ENCODE results near the gene DNAJA4. TPM values are rescaled to one million over a fixed set of nuclear protein-coding genes. Genes with fewer than 3 reads are reported as not detected.

Gene DNAJA4
- total RNA-seq, 2 experiments from 2014 or later: not detected

DNA sequence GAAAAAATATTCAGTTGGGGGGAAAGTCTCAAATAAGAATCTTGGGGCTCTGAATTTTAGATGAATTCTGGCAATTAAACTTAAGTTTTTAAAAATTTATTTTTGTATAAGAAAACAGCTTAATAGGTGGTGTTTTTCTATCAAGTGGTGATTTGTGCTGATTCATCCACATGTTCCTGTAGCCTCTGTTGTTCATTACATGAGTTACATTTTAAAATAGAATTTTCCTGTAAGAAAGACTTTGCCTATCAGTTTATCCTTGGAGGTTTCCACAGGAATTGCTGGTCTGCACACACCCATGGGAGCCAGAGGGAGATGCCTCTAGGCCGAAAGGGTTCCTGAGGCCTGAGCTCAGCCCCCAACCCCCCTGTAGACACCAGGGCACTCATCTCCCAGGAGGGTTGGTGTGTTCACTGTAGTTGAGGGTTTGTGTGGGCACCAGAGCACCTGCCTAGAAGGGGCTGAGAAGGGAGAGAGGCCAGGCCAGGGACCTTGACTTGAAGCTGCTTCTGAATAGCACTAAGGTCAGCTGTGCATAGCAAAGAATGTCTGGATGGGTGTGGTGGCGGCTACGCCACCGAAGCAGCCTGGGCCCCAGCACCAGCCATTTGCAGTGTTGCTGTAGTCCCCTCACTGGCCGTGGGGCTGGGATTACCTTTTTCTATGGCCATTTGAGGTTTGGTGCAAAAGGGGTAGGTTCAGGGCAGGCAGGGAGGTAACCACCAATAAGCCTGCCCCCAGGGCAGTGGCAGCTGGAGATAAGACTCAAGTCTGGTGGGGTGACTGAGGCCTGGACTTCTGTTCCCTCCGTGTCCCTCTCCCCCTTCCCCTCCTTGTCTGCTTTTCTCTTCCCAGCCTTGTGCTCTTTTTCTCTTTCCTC lies 11.9 kb downstream of the DNAJA4 start:
- Histone ChIP-seq H3K27ac (ENCODE audit: low read depth, low read length, poor library complexity, severe bottlenecking) (no peak overlapping the region), H3K9me3 (ENCODE audit: low read length) (no peaks in the 10 kb centered on the region), H3K9me2 (ENCODE audit: insufficient read depth, low read length) (no peaks in the 10 kb centered on the region), H3K4me2 (ENCODE audit: low read length) (no peak overlapping the region), H2AFZ (ENCODE audit: low read length) (no peak overlapping the region), H4K20me1 (ENCODE audit: insufficient read depth, low read length) (no peaks in the 10 kb centered on the region), H3K4me1 (ENCODE audit: insufficient read depth, low read length, poor library complexity, severe bottlenecking) (no peaks in the 10 kb centered on the region), H3K79me2 (ENCODE audit: insufficient read depth, low read depth, low read length) (no peaks in the 10 kb centered on the region), H3K36me3 (ENCODE audit: insufficient read depth, low read length) (no peaks in the 10 kb centered on the region; the same call in 1 of the 2 replicates), H3K4me3 (ENCODE audit: low read depth, low read length, poor library complexity, severe bottlenecking) (no peak overlapping the region)
- intact Hi-C loops (cut with micrococcal nuclease; ENCODE audit: unreplicated experiment): no loop called here
- TF ChIP-seq EZH2phosphoT487 (IDR thresholded peaks at IDR 0.05; ENCODE audit: borderline replicate concordance, low read depth, low read length): no peak
- TF ChIP-seq, protein P1, sequence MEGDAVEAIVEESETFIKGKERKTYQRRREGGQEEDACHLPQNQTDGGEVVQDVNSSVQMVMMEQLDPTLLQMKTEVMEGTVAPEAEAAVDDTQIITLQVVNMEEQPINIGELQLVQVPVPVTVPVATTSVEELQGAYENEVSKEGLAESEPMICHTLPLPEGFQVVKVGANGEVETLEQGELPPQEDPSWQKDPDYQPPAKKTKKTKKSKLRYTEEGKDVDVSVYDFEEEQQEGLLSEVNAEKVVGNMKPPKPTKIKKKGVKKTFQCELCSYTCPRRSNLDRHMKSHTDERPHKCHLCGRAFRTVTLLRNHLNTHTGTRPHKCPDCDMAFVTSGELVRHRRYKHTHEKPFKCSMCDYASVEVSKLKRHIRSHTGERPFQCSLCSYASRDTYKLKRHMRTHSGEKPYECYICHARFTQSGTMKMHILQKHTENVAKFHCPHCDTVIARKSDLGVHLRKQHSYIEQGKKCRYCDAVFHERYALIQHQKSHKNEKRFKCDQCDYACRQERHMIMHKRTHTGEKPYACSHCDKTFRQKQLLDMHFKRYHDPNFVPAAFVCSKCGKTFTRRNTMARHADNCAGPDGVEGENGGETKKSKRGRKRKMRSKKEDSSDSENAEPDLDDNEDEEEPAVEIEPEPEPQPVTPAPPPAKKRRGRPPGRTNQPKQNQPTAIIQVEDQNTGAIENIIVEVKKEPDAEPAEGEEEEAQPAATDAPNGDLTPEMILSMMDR (conservative IDR thresholded peaks at IDR 0.05; ENCODE audit: low read length): no peak
- no peak for DNase-seq (ENCODE audit: low spot score)
- no TSS peak for BruUV-seq (replicated peaks)
- ChIA-PET CTCF (ENCODE audit: unreplicated experiment) (no interaction called here), POLR2A (interaction anchor here (1.0 kb wide), 1 partner anchor 11 kb away, joined by 4 read pairs; no protein-coding TSS in a partner anchor)

DNA sequence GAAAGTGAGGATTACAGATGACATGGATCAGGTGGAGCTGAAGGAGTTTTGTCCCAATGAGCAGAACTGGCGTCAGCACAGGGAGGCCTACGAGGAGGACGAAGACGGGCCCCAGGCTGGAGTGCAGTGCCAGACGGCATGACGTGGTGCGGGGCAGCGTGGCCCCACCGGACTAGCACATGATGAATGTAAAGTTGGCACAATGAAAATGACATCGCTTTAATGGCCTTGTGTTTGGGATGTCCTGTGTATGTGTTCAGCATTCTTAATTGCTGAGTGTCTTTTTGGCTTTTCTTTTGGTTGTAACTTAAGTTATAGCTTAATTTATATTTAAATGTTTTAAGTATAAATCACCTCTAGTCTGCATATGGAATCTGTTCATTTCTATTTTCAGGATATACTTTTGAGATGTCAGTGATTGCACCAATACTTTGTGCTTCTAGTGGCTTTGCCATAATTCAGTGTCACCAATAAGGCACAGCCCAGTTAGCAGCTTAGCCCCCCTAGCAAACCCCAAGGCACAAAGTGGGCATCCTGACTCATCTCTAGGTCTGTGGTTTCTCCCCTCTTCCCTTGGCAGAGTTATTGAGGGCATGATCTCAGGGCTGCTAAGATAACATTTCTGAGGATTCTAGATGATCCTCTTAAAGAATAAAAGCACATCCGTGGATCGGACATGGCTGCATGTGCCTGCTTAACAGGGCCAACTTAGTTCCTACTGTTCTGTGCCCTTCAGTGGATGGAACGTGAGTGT lies 16.1 kb downstream of the DNAJA4 start:
- ChIA-PET POLR2A (interaction anchor here (2.7 kb wide), 1 partner anchor 19 kb away, joined by 8 read pairs; the partner anchor contains the start of gene SKIC8), CTCF (ENCODE audit: unreplicated experiment) (interaction anchor here (1.0 kb wide), 1 partner anchor 19 kb away, joined by 4 read pairs; the partner anchor contains the start of gene SKIC8)
- no peak overlapping the region for H3K4me3 ChIP-seq (ENCODE audit: low read depth, low read length, poor library complexity, severe bottlenecking)
- H3K9me2 ChIP-seq (ENCODE audit: insufficient read depth, low read length): no peaks in the 10 kb centered on the region
- H2AFZ ChIP-seq (ENCODE audit: low read length): no peak overlapping the region
- no peaks in the 10 kb centered on the region for H3K9me3 ChIP-seq (ENCODE audit: low read length)
- H3K4me2 ChIP-seq (ENCODE audit: low read length): no peak overlapping the region
- intact Hi-C loops (cut with micrococcal nuclease; ENCODE audit: unreplicated experiment): no loop called here
- no peak overlapping the region for H3K27ac ChIP-seq (ENCODE audit: low read depth, low read length, poor library complexity, severe bottlenecking)
- no TSS peak for BruUV-seq (replicated peaks)
- H3K36me3 ChIP-seq (ENCODE audit: insufficient read depth, low read length): peaks cover 24% of the 10 kb centered on the region
- H3K4me1 ChIP-seq (ENCODE audit: insufficient read depth, low read length, poor library complexity, severe bottlenecking): no peaks in the 10 kb centered on the region
- H4K20me1 ChIP-seq (ENCODE audit: insufficient read depth, low read length): no peaks in the 10 kb centered on the region
- DNase-seq (ENCODE audit: low spot score): no peak
- no peaks in the 10 kb centered on the region for H3K79me2 ChIP-seq (ENCODE audit: insufficient read depth, low read depth, low read length)
- no peak for TF ChIP-seq EZH2phosphoT487 (IDR thresholded peaks at IDR 0.05; ENCODE audit: borderline replicate concordance, low read depth, low read length)
- TF ChIP-seq, protein P1 (conservative IDR thresholded peaks at IDR 0.05; ENCODE audit: low read length): no peak
